HT1080 (cell line): ENCODE results near the gene INPP5A. TPM values are rescaled to one million over a fixed set of nuclear protein-coding genes. Genes with fewer than 3 reads are reported as not detected.

ENCODE experiments used
- DNase-seq: peaks from one replicate; pipeline ENCODE4 v3.0.0-alpha.2; 2015; ENCODE audit warnings: low read depth
- total RNA-seq: library from RNA; depleted of rRNA; stranded (reverse); fragments of >200 nt; shearing (Covaris generic); gene quantifications from 2 replicates; pipeline ENCODE4 v1.2.3, GENCODE V29; 2014

INPP5A gene
- total RNA-seq, 1 experiment from 2014 or later, result 34.4 TPM

DNA sequence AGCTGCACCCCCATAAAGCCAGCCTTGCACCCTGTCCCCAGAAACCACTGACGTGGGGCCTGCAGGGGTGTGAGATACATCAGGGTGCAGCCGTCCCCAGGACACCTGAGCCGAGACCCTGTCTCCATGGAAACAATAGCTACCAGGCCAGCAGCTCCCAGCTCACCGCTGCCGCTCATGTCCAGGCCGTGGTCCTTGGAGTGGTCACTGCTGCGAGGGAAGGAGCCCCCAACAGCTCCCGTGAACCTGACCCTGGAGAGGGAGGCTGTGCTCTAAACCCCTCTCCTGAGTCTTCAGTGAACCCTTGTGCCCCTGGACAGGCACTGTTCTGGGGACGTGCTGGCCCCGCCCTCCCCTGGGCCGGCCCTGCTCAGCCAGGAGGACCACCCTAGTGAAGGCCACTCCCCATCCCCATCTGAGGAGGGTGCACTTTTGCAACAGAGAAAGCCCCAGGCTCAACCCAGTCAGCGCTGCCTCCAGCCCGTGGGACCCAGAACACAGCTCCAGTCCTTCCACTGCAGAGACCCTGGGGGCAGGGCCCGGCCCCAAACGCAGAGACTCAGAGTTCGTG is 19.6 kb upstream of the INPP5A start:
- no peak for DNase-seq

DNA sequence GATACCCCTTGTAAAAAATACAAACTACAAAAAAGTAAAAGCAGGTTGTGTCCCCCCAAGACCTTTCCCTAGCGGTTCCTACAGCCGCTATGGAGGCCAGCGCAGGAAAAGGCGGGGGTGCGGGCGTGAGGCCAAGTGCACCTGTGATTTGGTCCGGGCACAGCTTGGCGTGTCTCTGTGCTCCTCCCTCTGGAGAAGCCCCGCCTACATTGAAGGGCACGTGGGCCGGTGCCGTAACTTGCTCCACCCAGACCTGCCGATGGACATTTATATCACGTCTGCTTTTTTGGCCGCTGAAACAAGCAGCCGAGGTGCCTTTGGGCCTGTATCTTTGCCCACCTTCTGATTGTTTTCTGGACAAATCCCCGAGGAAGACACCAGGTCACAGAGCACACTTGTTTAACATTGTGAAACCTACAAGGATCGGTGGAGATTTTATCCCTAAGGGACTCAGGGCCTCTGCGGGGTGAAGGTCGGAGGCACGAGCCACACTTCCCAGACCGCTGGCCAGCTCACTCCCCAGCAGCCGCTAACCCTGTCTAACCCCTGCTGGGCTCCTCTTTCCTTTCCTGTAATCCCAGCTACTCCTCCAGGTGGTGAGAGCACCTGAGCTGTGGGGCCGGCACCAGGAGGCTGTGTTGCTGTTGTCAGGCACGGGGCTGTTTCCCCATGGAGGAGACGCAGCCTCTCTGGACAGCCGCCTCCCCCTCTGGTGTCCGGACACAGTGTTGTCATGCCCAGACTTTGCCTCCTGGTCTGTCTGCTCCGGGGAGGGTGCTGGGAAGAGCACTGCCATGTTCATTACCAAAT is 18.8 kb upstream of the INPP5A start:
- no peak for DNase-seq

DNA sequence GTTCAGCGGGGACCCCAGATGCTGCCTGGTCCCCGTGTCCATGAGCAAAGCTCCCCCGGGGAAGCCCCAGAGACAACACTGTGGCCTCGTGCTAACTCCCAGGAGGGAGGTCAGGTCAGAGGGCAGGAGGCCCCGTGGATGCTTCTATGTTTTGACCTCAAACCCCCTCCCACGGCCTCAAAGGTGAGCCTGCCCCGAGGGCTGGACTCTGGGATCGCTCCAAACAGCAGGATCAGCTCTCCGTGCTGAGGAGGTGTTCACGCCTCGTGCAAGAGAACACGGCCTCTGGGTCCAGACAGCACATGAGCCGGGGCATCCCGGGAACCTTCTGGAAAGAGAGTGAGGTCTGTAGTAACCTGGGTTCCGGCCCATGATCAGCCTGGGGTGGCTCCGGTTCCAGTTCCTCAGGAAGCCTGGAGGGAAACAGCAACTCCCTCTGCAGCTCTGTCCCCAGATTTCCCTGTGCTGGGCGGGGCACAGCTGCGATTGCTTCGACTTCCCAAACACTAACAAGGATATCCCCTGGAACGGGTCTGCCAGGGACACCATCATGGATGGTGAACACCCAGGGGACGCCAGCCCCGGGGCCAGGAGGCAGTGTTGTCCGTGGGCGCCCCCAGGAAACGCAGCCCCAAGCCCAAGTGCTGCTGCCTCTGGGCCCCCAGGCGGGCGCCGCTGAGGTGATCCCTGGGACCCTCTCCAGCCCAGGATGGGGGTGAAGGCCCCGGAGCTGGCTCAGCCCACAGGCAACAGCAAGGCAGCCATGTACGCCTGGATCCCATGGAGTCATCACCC is 18.0 kb upstream of the INPP5A start:
- DNase-seq, result no peak

DNA sequence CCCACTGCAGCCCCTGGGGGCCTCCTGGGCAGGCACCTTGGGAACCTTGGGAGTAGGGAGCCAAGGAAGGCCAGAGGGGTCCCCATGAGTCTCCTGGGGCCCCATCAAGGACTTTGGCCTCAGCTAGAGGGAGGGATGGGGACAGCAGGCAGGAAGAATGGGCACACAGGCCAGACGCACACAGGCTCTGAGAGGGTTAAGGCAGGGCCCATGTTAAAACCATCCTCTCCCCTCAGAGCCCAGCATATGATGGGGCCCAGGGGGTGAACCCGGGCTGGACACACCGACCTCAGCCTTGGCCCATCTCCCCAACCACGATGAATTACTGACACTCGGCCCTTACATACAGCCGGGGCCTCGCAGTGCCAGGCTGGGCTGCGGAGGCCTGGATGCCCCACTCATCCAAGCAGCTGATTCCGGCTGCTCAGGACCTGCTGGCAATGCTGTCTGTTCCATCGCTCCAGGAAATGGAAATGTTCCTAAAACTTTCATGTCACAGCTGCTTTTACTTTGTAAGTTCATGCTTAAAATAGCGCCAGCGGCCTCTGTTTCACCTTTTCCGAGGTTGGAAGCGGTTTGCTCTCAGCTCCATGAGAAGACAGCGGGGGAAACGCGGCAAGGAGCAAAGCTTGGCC is 17.3 kb upstream of the INPP5A start:
- DNase-seq, result no peak

DNA sequence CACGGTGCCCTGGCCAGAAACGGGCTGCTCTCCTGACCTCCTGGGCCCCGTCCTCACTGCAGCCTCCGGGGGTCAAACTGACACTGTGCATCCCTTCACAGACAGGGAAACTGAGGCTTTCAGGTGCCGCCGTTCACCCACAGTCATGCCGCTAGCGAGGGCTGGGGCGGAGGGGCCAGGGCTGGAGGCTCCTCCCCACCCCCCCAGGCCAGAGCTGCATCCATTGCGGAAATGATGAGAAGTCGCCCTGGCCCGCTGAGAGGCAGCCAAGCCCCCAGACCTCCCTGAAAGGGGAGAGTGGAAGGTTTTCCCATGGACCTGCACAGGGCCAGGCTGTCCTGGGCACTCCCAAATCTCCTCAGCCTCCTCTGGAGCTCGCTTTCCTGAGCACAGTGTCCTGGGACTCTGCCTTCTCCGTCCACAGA is 16.5 kb upstream of the INPP5A start:
- no peak for DNase-seq

DNA sequence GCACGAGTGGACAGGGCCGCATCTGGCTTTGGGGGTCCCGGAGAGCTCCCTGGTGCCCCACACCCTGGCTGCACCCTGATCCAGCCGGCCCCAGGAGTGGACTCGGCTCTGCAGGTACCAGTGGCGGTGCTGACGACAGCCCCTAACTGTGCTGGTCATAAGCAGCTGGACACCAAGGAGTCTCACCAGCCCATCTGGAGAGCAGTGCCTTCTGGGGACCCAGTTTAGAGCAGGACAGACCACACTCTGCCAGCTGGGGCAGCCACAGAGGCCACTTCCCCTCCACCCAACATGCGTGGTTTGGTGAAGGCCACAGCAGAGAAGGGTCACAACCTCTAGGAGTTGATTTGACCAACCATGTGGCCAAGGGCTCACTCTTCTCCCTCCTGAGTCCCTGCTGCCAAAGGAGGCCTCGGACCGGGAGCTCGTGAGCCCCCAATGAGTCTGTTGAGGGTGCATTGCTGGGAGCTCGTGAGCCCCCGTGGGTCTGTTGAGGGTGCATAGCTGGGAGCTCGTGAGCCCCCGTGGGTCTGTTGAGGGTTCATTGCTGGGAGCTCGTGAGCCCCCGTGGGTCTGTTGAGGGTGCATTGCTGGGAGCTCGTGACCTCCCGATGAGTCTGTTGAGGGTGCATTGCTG is 16.0 kb upstream of the INPP5A start:
- no peak for DNase-seq

DNA sequence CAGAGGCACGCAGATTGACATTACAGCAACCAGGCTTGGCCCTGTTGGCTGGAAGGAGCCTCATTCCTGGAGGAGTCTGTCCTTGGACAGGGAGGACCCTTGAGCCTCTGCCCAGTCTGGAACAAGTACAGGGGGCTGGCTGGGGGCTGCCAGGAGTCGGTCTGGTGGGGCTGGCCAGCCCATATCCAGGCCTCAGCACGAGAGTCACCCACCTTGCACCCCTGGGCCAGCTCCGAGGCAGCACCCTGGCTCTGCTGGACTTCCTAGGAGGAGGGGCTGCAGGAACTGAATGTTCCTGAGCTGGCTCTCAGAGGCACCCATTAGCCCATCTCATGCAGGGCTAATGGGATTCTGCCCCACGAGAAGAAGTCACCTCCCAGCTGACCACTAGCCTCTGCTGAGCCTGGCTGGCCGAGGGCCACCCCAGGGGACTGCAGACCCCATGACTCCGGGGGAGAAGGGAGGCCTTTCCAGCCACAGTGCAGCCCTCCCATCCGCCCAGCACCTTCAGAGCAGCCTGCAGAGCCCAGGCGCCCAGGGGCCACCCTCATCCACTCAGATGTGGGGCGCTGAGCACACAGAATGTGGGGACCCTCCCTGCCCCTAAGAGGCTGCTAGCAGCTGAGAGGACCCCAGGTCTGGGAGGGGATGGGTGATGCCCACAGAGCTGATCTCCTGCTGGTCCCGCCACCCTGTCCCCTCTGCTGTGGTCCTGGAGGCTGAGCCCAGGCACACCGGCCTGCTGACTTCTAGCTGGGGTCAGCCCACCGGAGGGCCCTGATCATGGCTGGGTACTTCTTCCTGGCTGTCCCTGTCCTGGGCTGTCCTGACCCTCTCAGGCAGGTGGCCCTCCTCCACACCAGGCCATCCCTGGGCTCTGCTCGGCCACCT is 14.8 kb upstream of the INPP5A start:
- DNase-seq, result no peak

DNA sequence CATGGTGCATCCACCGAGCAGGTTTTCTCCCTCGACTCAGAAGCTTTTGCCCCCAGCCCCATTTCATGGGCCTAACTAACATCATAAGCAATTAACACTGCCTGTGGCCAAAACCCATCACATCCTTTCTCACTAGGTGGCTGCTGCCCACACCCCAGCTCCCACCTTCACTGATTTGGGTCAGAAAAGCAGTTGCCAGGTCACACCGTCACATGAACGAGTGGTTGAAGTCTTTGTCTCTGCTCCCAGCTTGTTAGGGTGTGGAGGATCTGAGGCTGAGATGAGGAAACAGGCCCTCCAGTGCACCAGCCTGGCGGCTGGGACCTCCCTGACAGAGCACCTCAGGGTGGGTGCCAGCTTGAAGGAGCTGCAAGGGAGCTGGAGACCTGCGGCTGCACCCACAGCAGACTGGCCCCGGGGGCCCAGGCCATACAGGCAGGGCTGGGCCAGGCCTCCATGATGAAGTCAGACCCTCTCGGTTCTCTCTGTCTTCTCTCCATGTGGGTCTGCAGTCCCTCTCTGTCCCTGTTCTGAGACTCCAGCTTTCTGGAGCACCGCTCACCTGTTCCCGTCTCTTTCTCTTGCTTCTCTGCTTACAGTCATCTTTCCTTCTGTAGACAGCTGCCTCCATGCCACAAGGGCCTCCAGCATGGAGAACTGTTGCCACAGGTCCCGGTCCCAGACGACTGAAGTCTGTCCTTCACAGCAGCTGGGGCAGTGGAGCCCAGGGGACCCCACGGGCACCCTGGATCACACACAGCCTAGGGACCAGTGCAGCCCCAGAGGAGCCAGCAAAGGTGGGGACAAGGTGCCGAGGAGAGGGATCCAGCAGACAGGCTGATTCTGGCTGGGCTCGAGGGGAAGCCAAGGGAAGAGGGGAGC is 13.8 kb upstream of the INPP5A start:
- DNase-seq, result no peak

DNA sequence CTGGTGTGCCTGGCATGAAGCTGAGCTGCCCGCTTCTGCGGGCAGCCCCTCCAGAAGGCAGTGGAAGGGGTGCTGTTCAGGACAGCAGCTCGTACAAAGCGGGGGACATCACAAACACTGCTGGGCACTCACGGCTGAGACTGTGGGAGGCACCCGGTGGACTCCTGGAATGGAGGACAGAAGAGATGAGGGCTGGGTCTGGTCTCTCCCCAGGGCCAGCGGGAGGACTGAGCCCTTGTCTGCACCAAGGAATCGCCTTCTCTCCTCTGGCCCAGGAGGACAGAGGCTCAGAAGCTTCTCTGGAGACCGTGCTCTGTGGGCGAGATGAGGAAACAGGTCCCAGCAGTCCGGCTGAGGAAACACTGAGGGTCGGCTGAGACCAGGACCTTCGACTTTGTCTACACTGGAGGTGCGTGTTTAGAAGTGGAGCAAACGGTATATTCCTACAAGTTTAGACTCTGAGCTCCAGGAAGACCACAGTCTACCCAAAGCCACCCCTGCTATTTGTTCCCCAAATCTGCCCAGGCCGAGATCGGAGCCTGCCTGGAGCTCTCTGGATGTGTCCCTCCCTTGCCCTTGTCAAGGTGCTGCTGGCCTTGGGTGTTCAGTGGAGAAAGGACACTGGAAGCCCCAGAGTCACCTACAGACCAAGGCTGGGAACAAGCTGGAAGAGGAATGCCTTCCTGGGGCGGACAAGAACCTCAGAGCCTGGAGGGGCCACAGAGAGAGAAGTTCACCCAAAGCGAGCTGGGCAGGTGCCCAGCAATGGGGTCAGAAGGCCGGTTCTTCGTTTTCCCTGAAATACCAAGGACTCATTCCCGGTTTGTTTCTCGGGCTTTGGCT is 12.9 kb upstream of the INPP5A start:
- DNase-seq, result no peak

DNA sequence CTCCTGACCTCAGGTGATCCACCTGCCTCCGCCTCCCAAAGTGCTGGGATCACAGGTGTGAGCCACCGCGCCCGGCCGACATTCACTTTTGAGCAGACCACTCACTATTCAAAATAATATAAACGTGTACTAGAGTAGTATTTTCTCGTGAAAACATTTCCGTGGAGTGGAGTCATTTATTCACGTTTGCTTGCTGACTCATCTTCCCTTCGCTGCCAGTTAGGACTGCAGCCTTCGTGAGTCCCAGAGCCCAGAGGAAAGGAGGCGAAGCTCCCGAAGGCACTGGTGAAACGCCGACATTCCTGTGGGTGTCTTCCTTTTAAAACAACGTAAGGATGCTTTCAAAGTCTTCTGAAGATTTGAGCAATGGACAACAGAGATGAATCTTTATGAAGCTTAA is 10.9 kb upstream of the INPP5A start:
- no peak for DNase-seq

DNA sequence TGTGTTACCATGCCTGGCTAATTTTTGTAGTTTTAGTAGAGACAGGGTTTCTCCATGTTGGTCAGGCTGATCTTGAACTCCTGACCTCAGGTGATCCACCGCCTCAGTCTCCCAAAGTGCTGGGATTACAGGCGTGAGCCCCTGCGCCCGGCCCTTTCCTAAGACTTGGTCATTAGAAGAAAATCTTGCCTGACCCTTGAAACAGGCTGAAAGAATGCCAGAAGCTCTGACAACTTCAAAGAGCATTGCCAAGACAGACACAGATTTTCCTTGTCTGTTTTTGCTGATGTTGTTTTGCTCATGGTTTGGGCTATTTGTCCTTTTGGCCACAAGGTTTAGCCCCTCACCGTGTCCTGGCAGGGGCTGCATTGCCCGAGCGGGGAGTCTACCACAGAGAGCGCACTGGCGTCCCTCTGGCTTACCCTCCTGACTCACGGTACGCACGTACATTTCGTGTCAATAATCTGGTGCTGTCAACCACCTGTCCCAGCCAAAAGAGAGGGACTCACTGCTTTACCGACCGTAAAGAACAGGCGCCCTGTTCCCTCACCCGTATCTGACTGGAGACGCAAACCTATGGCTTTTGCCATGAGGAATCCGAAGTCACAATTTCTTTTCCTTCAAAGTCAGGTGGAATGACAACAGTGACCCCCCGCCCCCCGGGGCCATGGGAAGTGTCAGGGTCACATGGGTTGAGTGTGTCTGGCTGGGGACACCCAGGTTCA is 10.1 kb upstream of the INPP5A start:
- DNase-seq, result no peak

DNA sequence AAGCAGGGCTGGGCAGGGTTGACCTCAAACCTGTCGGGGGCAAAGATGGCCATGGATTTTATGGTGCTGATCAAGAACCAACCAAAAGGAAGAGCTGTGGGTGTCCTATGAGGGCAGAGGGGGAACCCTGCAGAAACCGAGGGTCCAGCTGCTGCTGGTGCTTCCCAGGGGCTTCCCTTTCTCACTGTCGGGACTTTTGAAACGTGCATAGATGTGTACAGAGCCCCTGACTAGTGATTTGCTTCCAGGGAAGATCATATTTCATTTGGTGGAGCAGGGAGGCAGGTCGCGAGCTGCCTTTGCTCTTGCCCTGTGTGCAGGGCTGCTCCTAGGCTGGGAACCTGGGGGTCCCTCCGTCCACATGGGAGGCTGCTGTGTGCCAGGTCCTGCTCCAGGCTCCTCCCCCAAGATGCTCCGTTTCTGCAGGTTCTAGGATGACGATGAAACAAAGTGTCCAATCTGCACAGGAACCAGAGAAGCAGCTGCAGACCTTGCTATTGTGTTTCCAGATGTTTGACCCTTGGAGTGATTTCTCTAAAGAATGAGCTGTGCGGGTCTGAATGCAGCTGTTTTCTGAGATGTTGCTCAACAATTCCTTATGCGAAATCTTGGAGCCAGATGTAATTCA is 9.4 kb upstream of the INPP5A start:
- no peak for DNase-seq

DNA sequence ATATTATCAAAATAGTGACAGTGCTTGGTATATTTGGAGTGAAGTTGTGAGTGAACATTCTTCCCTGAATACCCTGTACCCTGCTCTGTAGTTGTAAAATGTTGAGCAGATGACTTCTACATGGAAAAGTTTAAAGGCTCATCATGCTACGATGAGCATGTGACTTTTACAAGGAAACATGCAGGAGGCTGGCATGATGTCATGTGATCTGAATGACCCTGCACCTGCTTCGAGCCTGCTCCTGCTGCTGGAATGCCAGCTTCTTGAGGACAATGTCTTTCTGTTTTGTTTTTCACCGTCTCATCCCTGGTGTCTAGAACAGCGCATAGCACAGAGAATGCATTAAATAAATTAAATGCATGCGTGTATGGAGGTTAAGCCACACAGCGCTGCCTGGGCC is 5.4 kb upstream of the INPP5A start:
- DNase-seq, result no peak

DNA sequence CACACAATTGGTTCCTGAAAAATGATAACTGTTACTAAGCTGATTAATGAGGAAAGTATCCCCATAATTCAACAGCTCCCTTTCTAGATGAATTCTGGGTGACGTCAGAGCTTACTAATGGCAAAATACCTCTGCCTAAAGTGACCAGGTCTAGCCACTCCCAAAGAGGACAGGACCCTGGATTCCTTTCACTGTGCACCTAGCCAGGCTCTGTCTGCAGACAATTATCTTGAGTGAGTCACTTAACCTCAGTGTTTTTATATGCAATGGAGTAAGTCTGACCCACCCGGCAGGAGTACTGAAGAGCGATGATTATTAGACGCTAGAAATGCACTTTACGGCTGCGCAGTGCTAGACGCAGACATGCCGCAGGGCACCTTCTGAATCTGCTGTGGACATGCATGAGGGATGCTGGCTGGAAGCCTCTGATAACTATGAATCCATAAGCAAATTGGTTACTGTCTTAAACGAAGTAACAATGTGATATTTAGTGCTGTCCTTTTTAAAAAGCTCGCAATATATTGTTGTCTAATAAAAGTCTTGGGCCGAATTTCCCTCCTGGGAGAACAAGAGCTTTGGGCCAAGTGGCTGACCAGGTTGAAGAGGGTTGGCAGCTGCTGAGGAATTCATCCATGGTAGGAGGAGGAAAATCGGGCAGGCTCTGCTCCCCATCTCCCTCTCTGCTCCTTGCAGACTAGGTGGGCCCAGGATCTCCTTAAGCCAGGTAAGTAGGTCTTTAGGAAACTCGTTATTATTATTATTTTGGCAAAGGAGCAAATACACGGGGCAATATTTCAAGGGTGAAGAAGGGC is 4.6 kb upstream of the INPP5A start:
- peak; percentile 94 for DNase-seq

DNA sequence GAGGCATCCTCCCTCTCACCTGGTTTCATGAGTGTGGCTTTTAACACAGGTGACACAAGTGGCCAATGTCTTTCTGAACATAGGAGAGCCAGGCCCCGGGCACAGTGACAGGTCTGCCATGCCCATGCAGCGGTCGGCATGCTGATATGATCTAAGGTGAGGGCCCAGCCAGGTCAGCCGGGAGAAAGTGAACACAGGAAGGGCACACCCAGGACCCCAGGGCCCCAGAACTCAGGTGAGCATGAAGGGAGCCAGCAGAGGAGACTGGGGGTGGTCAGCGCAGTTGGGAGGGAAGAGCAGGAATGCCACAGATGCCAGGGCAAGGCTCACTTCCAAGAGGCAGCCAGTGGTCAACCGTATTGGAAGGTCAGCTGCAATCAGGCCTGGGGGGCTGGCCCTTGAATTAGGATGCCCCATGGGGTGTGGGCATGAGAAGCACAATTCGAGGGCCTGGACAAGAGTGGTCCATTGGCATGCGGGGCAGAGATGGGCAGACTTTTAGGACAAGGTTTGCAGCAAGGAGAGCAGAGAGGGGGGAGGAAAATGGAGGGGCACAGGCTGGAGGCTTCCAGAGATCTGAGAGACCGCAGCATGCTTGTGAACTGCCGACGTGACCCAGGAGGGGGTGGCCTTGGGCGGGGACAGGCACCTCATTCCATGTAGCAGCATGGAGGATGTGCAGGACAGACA is 3.9 kb upstream of the INPP5A start:
- no peak for DNase-seq
